GM12891 (cell line): ENCODE results near the gene CCDC3.

Source experiments
- PAX5 ChIP-seq: IDR thresholded peaks from 2 replicates; pipeline ENCODE4 v1.6.1; 2011; ENCODE audit warnings: low read length, moderate library complexity, mild to moderate bottlenecking; ENCODE audit not compliant: insufficient read depth, severe bottlenecking
- POLR2A ChIP-seq: IDR thresholded peaks from 2 replicates; pipeline ENCODE4 v1.6.1; 2011; ENCODE audit warnings: low read depth, low read length, control low read depth
- POLR2AphosphoS5 ChIP-seq: IDR thresholded peaks from 2 replicates; pipeline ENCODE4 v1.6.1; 2011; ENCODE audit warnings: low read depth, low read length, control low read depth
- POU2F2 ChIP-seq: IDR thresholded peaks from 2 replicates; pipeline ENCODE4 v1.6.1; 2011; ENCODE audit warnings: low read depth, mild to moderate bottlenecking, control low read depth, low read length, moderate library complexity
- SPI1 ChIP-seq: IDR thresholded peaks from 2 replicates; pipeline ENCODE4 v1.6.1; 2011; ENCODE audit warnings: low read depth, low read length, control low read depth
- TAF1 ChIP-seq: IDR thresholded peaks from 2 replicates; pipeline ENCODE4 v1.6.1; 2011; ENCODE audit warnings: low read depth, low read length, control low read depth

DNA sequence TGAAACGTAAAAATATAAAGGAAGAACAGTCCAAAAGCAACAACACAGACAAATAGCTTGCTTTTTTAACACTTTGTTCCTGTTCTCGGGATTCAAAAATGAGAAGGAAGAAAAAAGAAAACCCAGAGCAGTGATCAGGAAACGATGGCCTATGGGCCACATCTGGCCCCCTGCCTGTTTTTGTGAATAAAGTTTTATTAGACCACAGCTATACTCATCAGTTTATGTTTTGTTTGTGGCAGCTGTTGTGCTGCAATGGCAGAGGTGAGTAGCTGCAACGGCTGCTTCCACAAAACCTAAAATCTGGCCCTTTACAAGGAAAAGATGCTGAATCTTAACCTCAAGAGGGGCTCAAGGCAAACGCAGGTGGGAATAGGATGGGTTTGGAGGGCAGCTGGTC is 96.4 kb downstream of the CCDC3 start:
- no peak for TF ChIP-seq POLR2A
- TF ChIP-seq POLR2AphosphoS5, result no peak
- no peak for TF ChIP-seq SPI1
- TF ChIP-seq TAF1, result no peak
- no peak for TF ChIP-seq PAX5
- no peak for TF ChIP-seq POU2F2
